Adrenal gland (tissue), 5 donors: ENCODE measurements around the gene SHMT2.

Source experiments
- CTCF ChIP-seq, 6 experiments: fragments of 450-650 bp in 4 of 6; fragments of 200-600 bp in 2 of 6; sonication (generic) in 1 of 6; IDR thresholded peaks; 1 replicate in 5 of 6; 2 replicates in 1 of 6; pipeline versions ENCODE4 v1.5.1 to v1.8.0; 2016 to 2021; ENCODE audit warnings: antibody characterized with exemption in 6 of 6, mild to moderate bottlenecking in 2 of 6, moderate library complexity in 1 of 6
- POLR2A ChIP-seq, 2 donors: fragments of 450-650 bp; IDR thresholded peaks; one replicate each; pipeline ENCODE4 v1.6.1; 2017; ENCODE audit warnings: antibody characterized with exemption in 2 of 2, mild to moderate bottlenecking in 2 of 2, moderate library complexity in 1 of 2
- donor health status: DM: no; HTN: no; CAD: no.

- TF ChIP-seq POLR2A (IDR thresholded peaks at IDR 0.05) (no peak), CTCF (IDR thresholded peaks at IDR 0.05) (no peak)
Measured at GRCh38 chr12:57223191-57224165, 6.0 kb upstream of the SHMT2 start.
